HG02642 (cell line): ENCODE data around the gene KCNJ5.
"Not testable (repeated sequence)": the region's sequence is repeated elsewhere in the genome, so short reads cannot be mapped to it uniquely, and the experiment has no call there.

Experiments used
- ATAC-seq: cut with Tn5 transposase; IDR thresholded peaks from one replicate; pipeline ENCODE4 v1.9.1; 2021; ENCODE audit warnings: mild to moderate bottlenecking; ENCODE audit not compliant: unreplicated experiment, poor library complexity

Gene KCNJ5

DNA sequence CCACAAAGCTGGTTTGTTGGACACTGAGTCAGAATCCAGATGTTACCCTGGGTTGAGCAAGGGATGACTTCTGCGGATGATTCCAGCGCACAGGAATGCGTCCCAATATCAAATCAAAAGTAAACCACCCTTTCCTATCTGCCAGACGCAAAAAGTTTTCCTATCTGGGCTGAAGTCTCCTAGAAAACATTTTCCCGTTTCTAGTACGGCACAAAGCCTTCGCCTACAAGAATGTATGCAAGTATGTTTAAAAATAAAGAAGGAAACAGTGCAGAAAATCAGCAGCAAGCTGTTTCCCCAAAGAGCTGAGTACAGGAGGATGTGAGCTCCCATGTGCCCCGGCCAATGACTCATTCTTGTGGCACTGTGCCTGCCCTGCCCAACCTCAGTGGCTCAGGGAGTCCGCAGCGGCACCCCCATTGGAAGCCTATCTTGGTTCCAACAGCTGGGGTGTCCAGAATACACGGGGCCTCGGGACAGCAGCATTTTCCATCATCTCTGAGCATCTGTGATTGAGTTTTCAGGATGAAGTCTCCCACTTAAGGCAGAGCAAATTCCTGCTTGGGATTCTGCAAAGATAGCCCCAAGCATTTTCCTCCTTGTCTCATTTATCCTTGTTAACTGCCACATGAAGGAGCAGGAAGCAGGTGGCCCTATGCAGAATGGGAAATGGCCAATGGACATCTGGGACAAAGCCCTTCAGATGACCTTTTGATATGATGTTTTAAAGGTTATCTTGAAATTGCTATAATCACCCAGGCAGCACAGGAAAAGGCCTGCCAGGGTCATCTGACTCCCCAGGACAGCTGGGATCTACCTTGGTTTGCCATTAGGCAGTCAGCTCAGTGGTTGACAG lies 17.5 kb downstream of the KCNJ5 start:
- ATAC-seq = no peak

- ATAC-seq = no peak
Measured at GRCh38 chr11:128909438-128910125, 18.4 kb downstream of the KCNJ5 start.

GRCh38 chr11:128910576-128910975 lies 19.4 kb downstream of the KCNJ5 start:
- ATAC-seq = no peak

DNA sequence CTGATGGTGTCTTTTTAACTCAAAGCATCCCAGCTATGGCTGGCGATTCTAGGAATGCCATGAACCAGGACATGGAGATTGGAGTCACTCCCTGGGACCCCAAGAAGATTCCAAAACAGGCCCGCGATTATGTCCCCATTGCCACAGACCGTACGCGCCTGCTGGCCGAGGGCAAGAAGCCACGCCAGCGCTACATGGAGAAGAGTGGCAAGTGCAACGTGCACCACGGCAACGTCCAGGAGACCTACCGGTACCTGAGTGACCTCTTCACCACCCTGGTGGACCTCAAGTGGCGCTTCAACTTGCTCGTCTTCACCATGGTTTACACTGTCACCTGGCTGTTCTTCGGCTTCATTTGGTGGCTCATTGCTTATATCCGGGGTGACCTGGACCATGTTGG lies 20.1 kb downstream of the KCNJ5 start:
- no peak for ATAC-seq

- ATAC-seq = no peak
Measured at GRCh38 chr11:128911701-128912100, 20.5 kb downstream of the KCNJ5 start.

DNA sequence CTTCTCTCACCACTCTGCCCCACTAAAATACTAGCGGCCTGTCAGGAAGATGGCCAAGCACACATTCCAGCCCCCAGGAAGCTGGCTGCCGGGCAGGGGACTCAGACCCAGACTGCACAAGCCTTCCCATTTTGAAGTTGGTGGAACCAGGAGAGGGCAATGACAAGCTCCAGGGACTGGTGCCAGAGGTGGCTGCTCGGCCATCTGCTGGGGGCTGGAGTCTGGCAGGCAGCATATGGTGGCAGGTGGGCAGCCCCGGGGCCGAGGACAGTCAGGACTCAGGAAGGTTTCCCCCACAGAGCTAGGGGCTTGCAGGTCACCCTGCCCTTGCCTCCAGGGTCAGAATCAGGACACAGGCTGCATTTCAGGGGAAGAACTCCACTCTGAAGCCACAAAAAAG lies 22.6 kb downstream of the KCNJ5 start:
- ATAC-seq = no peak

DNA sequence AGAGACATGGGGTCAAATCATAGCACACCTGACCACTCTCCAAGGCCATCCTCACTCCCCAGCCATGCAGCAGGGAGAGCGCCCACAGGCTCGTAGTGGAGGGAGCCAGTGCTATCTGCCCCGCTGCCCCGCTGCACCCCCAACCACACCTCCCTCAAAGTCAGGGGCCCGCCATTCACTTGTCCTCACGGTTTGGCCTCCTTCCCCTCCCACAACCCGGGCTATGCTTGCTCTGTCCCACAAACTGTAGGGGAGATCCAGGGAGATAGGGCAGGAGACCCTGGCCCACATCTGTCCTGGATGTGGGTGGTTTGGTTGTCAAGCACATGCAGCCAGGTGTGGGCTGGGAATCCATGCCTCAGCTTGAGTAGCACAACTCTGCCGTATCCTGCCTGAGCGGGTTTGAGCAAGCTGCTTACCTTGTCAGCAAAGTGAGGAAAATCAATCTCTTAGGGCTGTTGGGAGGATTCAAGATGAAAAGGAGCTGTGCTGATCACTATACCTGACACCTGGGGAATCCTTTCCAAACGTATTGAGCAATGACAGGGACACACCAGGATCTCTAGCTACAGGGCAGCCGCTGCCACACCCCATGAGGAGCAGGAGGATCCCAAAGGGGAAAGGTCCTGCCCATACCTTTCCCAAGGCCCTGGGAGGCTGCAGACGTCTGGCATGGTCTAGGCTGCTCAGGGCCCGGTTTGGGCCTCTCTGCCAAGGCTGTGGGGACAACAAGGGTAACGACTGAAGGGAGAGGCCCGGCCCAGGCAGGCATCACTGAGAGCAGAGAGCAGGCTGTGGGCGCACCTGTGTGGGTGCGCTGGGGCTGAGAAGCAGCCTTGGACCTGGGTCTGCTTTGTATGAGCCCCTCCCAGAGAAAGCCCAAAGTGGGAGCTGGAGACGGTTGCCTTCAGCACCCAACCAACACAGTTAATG lies 23.3 kb downstream of the KCNJ5 start:
- ATAC-seq = no peak

GRCh38 chr11:128915149-128915521 lies 24.0 kb downstream of the KCNJ5 start:
- ATAC-seq = no peak

DNA sequence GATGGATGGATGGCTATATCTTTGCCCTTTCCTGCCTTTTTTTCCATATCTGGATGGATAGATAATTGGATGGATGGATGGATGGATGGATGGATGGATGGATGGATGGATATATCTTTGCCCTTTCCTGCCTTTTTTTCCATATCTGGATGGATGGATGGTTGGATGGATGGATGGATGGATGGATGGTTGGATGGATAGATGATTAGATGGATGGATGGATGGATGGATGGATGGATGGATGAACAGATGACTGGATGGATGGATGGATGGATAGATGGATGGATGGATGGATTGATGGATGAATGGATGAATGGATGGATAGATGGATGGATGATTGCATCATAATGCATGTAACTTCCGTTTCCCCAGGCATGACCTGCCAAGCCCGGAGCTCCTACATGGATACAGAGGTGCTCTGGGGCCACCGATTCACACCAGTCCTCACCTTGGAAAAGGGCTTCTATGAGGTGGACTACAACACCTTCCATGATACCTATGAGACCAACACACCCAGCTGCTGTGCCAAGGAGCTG lies 24.9 kb downstream of the KCNJ5 start:
- no peak for ATAC-seq

- no peak for ATAC-seq
Measured at GRCh38 chr11:128916681-128917080, 25.5 kb downstream of the KCNJ5 start.

DNA sequence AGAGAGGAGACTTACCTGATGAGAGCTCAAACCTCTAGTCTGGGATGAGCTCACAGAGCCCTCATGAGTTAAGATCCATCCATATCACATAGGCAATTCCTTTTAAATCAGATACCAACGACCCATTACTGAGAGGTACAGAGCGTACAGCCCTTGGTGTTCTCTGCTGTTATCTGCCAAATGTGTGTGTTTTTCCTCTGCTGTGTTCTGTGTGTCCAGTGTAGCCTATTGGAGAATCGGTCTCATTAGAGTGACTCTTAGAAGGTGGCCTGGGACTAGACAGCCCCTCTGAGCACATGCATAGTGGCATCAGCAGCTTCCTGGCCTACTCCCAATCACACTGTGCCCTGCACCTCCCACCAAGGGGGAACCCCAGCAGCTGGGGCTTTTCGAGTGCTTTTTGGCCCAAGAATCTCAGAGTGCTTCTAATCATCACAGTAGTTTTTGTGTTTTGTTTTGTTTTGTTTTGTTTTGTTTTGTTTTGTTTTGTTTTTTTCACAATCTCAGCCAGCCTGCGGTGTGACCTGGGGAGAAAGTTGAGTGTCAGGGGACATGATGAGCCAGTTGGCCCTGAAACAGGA lies 26.1 kb downstream of the KCNJ5 start:
- ATAC-seq = no peak

DNA sequence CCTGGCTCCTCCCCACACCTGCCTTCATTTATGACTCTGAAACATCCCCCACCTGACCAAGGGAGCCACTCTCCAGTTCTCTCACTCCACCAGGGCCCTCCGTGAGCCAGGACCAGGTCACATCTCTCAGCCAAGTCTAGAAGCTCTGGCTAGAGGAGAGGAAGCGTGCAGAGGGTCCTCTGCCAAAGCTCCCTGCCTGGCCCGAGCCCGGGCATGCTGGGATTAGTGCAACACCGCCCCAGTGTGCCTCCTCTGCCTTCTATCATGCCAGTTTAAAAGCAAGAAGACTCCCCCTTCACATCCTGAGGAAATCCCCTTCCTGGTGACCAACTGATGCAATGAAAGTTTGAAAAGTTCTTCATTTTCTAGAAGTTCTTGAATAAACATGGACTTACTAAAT lies 28.1 kb downstream of the KCNJ5 start:
- ATAC-seq = no peak

DNA sequence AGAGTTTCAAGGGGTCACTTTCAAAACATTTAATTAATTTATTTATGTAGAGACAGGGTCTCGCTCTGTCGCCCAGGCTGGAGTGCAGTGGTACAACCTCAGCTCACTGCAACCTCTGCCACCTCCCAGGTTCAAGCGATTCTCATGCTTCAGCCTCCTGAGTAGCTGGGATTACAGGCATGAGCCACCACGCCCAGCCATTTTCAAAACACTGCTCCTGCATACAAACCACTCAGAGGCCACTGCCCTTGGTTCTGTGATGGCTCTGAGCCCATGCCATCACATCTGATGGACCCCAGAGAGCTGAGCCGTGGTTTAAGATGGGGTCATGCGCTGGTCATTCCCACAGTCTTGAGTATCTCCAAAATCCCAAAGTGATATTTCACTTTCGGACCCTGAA lies 28.5 kb downstream of the KCNJ5 start:
- ATAC-seq = not testable (repeated sequence)

- no peak for ATAC-seq
Measured at GRCh38 chr11:128920666-128921065, 29.5 kb downstream of the KCNJ5 start.

DNA sequence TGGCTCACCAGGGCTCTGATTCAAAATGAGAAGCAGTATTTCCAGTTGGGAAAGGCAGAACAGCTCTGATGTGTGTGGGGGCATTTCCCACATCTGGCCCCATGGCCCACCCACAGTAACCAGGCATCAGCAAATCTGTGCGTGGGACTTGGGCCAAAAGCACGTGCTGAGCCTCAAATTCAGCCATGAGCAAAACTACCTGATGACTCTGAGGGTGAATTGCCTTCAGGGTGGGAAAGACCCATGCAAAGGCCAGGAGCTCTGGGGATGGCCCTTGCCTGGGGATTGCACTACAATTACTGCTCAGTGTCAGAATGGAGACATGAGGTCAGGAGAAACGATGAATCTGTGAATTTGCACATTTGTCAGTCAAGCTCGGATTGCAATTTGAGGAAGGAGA lies 30.6 kb downstream of the KCNJ5 start:
- ATAC-seq = no peak

- ATAC-seq = no peak
Measured at GRCh38 chr11:128924104-128924503, 32.9 kb downstream of the KCNJ5 start.

DNA sequence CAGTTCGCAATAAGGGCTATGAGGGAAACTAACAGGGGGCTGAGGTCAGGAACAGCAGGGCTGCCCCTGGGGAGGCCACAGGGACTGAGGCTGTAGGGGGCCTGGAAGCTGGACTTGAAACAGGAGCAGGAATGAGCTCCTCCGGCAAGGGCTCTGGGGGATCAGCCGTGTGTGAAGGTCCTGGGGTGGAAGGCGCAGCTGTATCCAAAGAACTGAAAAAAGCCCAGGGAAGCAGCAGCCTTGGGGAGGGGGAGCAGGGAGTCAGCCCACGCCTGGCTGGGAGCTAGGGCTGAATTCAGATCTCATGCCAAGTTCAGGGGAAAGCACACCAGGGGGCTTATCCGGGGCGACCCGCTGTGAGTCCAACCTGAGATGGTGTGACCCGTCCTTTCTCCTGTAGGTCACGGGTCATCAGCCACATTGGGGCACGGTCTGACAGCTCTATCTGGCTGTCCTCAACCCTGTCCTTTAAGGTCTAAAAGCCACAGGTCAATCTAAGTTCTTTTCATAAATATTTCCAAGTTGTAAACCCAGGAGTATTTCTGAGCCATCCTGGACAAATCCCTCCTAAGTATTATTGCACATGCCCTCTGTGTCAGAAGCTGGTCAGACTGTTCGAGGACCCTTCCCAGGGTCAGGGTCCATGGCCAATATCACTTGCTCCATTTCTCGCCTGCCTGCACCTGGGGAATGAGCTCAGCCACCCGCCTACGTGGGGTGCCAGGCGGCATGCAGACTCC lies 33.5 kb downstream of the KCNJ5 start:
- no peak for ATAC-seq

DNA sequence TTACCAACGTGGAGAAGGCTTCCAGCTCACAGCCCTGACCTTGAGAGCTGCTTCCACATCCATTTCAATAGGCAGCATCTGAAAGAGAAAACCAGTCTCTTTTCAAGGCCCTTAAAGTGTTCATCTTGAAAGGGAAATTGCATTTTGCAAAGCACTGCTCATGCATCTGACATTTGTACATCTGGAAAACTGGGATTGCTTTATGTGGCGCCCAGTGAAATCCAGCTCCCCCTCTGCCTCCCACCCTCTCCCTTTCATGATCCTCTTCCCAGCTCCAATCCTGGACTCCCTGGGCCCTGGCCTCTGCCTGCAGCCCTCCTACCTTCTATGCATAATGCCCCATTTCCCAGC lies 34.1 kb downstream of the KCNJ5 start:
- no peak for ATAC-seq

DNA sequence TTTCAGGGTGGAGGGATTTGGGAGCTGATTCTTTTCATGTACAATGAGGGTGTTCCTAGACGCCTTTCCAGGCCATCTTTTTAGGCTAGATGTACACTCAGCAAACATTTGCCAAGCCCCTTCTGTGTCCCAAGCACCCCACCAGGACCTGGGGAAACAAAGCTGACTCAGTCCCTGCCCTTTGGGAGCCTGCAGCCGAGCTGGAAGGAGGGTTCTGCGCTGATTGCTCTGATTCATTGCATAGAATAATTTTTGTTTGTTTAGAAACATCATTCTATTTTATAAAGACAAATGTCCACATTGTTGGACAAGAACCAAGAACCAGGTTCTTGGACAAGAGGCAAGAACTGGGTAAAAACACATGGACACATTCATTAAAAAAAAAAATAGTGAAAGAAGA lies 34.8 kb downstream of the KCNJ5 start:
- no peak for ATAC-seq
